ENCODE results near the gene GRIA3.

DNA sequence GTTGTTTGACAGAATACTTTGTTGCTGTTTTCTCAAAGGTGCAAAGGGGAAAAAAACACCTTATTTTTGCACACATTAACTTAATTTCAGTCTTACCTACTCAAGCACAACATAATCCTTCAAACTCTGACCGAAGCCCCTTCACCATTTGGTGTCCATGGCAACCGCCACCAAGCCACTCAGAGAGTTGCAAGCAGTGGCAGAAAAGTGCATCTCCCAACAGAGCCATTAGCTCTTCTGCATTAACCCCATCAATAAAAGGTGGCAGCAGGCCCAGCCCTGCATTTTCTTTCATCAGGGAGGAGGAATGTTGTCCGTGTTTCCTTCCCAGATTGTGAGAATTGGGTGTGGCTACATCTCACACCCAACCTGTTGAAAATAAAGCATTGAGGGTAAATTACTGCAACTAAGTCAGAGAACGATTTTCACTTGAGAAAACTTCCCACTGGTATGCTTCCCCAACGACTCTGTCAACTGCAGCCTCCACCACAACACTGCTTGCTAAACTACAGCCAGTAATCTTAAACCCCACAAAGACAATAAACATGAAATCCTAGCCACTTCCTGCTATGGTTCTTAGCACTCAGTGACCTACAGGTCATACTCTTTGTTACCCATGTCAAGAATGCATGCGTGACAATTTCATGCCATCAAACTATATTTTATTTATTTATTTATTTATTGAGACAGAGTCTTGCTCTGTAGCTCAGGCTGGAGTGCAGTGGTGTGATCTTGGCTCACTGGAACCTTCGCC lies 154.0 kb downstream of the GRIA3 start:
- no peak for TF ChIP-seq CTCF (conservative IDR thresholded peaks at IDR 0.05; ENCODE audit: low read depth, low read length)
- TF ChIP-seq EZH2 (IDR thresholded peaks at IDR 0.05; ENCODE audit: borderline replicate concordance, low read depth, low read length, poor library complexity, severe bottlenecking), result no peak
